ENCODE measurements around the gene WDR5.

DNA sequence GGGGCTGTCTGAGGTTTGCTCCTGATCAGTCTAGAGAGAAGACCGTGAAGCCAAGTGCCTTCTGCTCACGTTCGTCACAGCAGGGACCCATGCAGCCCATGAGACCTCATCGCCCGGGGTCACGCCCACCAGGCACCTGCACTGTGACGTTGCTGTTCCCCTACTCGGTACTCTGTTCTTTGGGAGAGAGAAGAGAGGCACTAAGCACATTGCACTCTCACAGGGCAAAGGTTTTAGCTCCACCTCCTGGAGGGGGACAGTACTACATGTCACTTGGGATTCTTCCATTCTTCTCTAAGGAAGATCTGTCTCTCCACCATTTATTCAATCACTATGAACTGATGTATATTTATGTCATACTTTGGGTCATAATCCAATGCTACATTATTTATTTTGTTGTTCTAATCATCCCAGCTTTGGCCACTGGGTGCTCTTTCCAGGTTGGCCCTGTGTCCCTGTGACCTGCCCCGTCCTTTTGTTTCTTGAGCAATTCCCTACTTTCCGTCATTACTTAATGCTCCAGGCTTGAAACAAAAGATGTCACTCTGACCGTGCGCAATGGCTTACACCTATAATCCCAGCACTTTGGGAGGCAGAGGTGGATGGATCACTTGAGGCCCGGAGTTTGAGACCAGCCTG lies 36.6 kb upstream of the WDR5 start:
- no peak for TF ChIP-seq EZH2 (IDR thresholded peaks at IDR 0.05; ENCODE audit: borderline replicate concordance, low read depth, low read length, poor library complexity, severe bottlenecking)
- TF ChIP-seq, protein P1, sequence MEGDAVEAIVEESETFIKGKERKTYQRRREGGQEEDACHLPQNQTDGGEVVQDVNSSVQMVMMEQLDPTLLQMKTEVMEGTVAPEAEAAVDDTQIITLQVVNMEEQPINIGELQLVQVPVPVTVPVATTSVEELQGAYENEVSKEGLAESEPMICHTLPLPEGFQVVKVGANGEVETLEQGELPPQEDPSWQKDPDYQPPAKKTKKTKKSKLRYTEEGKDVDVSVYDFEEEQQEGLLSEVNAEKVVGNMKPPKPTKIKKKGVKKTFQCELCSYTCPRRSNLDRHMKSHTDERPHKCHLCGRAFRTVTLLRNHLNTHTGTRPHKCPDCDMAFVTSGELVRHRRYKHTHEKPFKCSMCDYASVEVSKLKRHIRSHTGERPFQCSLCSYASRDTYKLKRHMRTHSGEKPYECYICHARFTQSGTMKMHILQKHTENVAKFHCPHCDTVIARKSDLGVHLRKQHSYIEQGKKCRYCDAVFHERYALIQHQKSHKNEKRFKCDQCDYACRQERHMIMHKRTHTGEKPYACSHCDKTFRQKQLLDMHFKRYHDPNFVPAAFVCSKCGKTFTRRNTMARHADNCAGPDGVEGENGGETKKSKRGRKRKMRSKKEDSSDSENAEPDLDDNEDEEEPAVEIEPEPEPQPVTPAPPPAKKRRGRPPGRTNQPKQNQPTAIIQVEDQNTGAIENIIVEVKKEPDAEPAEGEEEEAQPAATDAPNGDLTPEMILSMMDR (conservative IDR thresholded peaks at IDR 0.05; ENCODE audit: low read depth, low read length), result peak; percentile 71

All from A673 (cell line).